Activated effector memory CD4-positive, alpha-beta T cell treated with Interleukin-2 at 50 U/mL for 16 hours (primary cell): Measurements from ENCODE around the gene SRC.

Experiments
- DNase-seq: peaks from one replicate; pipeline ENCODE4 v3.0.0-alpha.2; 2020

The SRC gene

GRCh38 chr20:37315452-37316110 is 30.4 kb upstream of the SRC start:
- no peak for DNase-seq

DNA sequence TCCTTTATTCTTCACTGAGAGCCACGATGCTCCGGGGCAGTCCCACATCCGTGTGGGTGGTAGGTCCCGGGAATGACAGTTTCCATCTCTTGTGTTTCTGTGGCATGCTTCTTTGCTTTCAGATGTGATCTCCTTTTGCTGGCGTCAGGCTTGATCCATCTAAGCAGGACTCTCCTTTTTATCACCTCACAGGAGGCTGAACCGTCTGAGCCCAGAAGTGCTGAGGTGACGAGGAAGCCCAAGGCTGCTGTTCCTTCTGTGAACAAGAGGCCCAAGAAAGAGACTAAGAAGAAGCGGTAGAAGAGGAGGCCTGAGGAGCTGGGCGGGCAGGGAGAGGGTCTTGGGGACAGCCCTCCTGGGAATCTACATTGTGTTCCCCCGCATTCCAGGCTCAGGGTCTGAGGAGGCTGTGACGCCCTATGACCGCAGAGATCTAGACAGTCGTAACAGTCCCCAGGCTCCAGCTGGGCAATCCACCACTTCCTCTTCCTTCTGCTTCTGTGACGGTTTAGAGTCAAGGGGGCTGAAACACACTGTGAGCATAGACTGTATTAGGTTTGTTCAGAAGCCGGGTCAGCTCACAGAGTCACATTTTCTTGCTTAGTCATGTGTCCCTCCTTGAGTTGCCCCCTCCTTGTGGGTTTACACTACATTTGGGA is 29.7 kb upstream of the SRC start:
- no peak for DNase-seq

DNA sequence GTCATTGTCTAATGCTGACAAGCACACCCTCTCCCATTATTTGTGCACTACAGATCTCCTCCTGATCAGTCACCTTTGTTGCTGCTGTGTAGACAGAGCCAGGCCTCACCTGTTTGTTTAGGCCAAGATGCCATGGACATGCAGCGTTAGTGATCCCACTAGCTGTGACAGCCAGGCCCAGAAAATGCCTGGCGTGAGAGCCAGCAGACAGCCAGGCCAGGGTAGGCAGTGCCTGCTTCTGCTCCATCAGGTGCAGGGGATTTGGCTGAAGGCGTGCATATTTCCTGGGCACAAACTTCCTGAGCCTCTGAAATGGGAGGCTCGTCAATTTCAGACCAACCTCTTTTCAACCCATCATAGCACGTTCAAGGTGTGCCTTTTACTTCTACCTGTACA is 29.2 kb upstream of the SRC start:
- no peak for DNase-seq

DNA sequence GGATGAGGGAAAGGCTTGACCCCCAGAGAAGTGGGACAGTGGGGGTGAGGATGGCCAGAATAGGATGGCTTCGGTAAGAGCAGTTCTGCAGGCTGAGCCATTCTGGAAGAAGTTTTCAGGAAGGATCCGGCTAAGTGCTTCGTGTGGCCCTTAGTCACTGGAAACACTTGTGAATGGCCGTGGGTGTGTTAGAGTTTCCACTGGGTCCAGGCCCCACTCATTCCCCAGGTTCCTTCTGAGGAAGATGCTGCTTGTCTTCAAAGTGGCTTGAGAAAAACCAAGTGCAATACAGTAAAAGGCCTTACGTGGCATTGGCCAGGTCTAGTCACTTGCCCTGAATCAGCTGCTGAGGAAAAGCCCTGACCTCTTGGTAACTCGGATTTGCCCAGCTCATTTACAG is 28.6 kb upstream of the SRC start:
- no peak for DNase-seq

DNA sequence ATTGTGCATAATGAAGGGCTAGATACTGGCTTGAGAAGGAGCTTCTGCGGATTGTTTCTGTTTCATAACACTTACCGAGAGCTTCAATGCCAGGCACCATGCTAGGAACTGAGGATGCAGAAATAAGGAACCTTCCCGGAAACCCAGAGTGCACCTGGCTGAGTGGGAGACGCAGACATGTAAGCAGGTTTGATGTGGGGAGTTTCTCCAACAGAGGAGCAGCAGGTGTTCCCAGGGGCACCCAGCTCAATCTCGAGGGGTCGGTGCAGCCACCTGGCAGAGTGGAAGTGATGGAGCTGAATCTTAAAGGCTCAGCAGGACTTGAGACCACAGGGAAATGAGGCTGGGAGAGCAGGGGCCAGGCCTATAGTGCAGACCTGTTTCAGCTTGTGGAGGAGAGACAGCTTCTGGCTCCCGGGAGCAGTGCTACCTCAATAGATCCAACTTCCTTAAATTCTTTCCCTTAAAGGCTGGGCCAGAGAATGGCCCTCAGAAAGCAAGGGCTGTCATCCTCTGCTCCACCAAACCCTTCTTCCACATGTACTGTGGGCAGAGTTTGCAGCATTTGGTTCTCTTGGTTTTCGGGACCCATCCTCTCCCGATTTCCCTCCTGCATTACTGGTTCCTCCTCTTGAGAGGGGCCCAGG is 27.8 kb upstream of the SRC start:
- DNase-seq: no peak

DNA sequence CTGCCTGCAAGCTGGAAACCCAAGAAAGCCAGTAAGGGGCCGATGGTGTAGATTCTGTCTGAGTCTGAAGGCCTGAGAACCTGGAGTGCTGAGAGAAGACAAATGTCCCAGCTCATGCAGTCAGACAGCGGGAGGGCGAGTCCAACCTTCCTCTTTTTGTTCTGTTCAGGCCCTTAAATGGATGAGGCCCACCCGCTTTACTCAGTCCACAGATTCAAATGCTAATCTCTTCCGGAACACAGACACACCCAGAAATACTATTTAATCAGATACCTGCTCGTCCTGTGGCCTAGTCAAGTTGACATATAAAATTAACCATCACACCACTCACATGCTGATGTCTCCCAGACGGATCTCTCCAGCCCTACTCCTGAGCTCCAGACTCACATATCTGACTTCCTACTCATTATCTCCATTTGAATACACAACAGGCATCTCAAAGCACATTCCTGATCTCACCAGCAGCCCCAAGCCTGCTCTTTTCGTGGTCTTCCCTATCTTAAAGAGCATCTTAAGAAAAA is 26.7 kb upstream of the SRC start:
- DNase-seq: no peak

DNA sequence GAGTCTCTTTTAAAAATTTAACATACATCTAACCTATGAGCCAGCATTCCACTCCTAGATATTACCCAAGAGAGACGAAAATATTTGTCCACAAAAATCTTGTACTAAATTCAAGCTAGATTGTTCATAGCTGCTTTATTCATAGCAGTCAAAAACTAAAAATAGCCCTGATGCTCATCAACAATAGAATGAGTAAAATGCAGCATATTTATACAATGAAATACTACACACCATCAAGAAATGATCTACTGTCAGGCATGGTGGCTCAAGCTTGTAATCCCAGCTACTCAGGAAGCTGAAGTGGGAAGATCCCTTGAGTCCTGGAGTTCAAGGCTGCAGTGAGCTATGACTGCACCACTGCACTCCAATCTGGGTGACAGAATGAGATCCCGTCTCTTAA is 22.0 kb upstream of the SRC start:
- no peak for DNase-seq

- no peak for DNase-seq
Measured at GRCh38 chr20:37325206-37325605, 20.7 kb upstream of the SRC start.

- DNase-seq: no peak
Measured at GRCh38 chr20:37326666-37327065, 19.3 kb upstream of the SRC start.

- DNase-seq: no peak
Measured at GRCh38 chr20:37327748-37328147, 18.2 kb upstream of the SRC start.

DNA sequence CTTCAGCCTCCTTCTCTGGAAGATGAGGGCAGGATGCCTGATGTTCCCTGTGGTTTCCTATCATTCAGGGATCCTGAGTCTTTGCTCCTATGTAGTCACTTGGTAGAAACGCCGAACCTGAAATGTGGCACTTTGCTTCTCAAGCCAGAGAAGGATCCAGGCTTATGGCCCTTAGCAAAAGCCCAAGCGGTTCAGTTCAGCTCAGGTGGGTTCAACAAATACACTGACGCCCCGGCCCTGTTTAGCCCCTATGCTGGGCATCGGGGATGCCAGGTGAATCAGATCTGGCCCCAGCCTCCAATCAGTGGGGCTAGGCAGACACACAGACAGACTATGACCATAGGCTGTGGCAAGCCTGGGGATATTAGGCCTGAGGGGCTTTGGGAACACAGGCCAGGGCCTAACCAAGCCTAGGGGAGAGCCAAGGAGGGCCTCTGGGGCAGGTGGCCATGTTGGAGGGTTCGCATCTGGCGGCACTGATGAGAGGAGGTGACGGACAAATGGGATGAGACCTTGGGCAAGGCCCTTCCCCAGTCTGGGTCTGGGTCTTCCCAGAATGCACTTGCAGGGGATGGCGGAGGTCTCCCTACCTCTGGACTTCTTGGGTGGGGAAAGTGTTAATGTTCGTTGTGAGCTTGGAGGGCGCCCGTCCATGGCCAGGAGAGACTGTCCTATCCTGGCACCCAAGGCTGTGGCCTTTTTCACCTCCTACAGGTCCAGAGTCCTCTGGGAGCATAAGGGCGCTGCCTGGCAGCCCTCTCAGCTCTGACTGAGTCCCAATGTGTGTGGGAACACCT is 17.6 kb upstream of the SRC start:
- DNase-seq: no peak

- DNase-seq: no peak
Measured at GRCh38 chr20:37329481-37330165, 16.3 kb upstream of the SRC start.

GRCh38 chr20:37330316-37330715 is 15.6 kb upstream of the SRC start:
- DNase-seq: no peak

- DNase-seq: no peak
Measured at GRCh38 chr20:37331060-37331857, 14.7 kb upstream of the SRC start.

GRCh38 chr20:37333130-37333847 is 12.7 kb upstream of the SRC start:
- no peak for DNase-seq

DNA sequence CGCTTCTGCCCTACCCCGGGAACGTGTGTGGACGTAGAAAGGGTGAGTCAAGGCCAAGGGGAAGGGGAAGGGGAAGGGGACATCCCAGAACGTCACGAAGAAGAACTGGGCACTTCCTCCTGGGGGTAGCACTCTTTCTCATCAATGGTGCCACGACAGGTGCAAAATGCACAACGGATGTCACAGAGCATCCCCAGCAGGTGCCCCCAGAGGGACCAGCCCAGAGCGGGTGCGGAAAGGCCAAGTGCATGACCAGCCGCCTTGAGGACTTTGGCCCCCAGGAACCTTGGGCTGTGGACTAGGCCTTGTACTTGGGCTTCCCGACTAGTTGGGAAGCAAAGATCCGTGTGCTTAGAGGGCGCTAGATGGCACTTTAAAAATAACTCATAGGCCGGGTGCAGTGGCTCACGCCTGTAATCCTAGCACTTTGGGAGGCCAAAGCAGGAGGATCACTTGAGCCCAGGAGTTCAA is 12.1 kb upstream of the SRC start:
- DNase-seq: no peak

DNA sequence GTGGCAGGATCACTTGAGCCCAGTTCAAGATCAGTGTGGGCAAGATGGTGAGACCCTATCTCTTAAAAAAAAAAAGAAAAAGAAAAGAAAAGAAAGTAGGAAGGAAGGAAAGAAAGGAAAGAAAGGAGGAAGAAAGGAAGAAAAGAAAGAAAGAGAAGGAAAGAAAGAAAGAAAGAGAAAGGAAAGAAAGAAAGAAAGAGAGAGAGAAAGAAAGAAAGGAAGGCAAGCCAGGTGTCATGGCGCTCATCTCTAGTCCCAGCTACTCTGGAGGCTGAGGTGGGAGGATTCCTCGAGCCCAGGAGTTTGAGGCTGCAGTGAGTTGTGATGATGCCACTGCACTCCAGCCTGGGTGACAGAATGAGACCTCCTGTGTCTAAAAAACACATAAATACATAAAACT is 11.5 kb upstream of the SRC start:
- DNase-seq: no peak

- no peak for DNase-seq
Measured at GRCh38 chr20:37335642-37336368, 10.1 kb upstream of the SRC start.

GRCh38 chr20:37336369-37337207 is 9.4 kb upstream of the SRC start:
- DNase-seq: no peak
